SK-N-SH (cell line): ENCODE data around the gene HMGXB3. TPM values are rescaled to one million over a fixed set of nuclear protein-coding genes. Genes with fewer than 3 reads are reported as not detected.

Source experiments
- CTCF ChIA-PET: fragments of 300-600, 350-600 bp; formaldehyde crosslinking; extraction: SDS; loops from one replicate; lab custom pipeline; 2021; lab: Yijun Ruan, JAX
- POLR2A ChIA-PET: fragments of 350-600 bp; sonication (Branson Sonifier 250); formaldehyde crosslinking; extraction: SDS; loops from one replicate; lab custom pipeline; 2020; ENCODE audit warnings: antibody characterized with exemption, inconsistent platforms; lab: Yijun Ruan, JAX
- DNase-seq: peaks from one replicate; pipeline ENCODE4 v3.0.0; 2012
- H2AFZ ChIP-seq: fragments of 200-600 bp; sonication (generic); 2 replicates; pipeline ENCODE4 v1.8.1; 2016; ENCODE audit warnings: antibody characterized with exemption, mild to moderate bottlenecking, low read depth
- H3F3A ChIP-seq: fragments of 200-600 bp; sonication (generic); replicated peaks from 2 replicates; pipeline ENCODE3; 2016; ENCODE audit warnings: antibody characterized with exemption, mild to moderate bottlenecking; ENCODE audit not compliant: insufficient read depth
- H3K27ac ChIP-seq, 2 experiments: fragments of 200-500 bp in 1 of 2; fragments of 200-600 bp in 1 of 2; sonication (Bioruptor generic) in 1 of 2; sonication (generic), shearing (Covaris generic) in 1 of 2; 2 replicates each; pipeline versions ENCODE4 v1.5.1 to v1.6.1; 2014 to 2016; ENCODE audit warnings: low read depth in 2 of 2, inconsistent platforms in 1 of 2, low read length in 1 of 2, mild to moderate bottlenecking in 1 of 2, mixed read lengths in 1 of 2
- H3K27me3 ChIP-seq: fragments of 200-600 bp; sonication (generic), shearing (Covaris generic); 2 replicates; pipeline ENCODE4 v1.6.1; 2016; ENCODE audit warnings: mixed run types; ENCODE audit not compliant: insufficient read depth
- H3K36me3 ChIP-seq, 2 experiments: fragments of 200-500 bp in 1 of 2; fragments of 200-600 bp in 1 of 2; sonication (Bioruptor generic) in 1 of 2; sonication (generic) in 1 of 2; replicated peaks in 1 of 2; 2 replicates each; pipeline versions ENCODE3 to v1.5.1; 2014 to 2016; ENCODE audit warnings: low read length in 1 of 2, mild to moderate bottlenecking in 1 of 2; ENCODE audit not compliant: insufficient read depth in 2 of 2, control insufficient read depth in 1 of 2
- H3K4me1 ChIP-seq, 2 experiments: fragments of 200-500 bp in 1 of 2; fragments of 200-600 bp in 1 of 2; sonication (Bioruptor generic) in 1 of 2; sonication (generic), shearing (Covaris generic) in 1 of 2; 2 replicates each; pipeline versions ENCODE4 v1.5.1 to v1.6.1; 2014 to 2016; ENCODE audit warnings: low read depth in 1 of 2, low read length in 1 of 2, mixed run types in 1 of 2; ENCODE audit not compliant: insufficient read depth in 2 of 2, control insufficient read depth in 1 of 2
- H3K4me2 ChIP-seq: fragments of 200-600 bp; sonication (generic), shearing (Covaris generic); 2 replicates; pipeline ENCODE4 v1.6.1; 2017; ENCODE audit warnings: mixed run types
- H3K4me3 ChIP-seq, 2 experiments: fragments of 200-500 bp in 1 of 2; fragments of 200-600 bp in 1 of 2; sonication (Bioruptor generic) in 1 of 2; sonication (generic), shearing (Covaris generic) in 1 of 2; 2 replicates each; pipeline versions ENCODE4 v1.5.1 to v1.8.1; 2014 to 2016; ENCODE audit warnings: low read depth in 2 of 2, inconsistent platforms in 1 of 2, low read length in 1 of 2, mild to moderate bottlenecking in 1 of 2, mixed read lengths in 1 of 2, moderate library complexity in 1 of 2
- H3K79me2 ChIP-seq: fragments of 200-600 bp; sonication (generic); 2 replicates; pipeline ENCODE4 v1.8.1; 2017; ENCODE audit warnings: mild to moderate bottlenecking; ENCODE audit not compliant: insufficient read depth
- H3K9ac ChIP-seq: fragments of 200-600 bp; sonication (generic); 2 replicates; pipeline ENCODE4 v1.6.1; 2017; ENCODE audit warnings: mixed run types
- H3K9me2 ChIP-seq: fragments of 200-600 bp; sonication (generic); 2 replicates; pipeline ENCODE4 v1.6.1; 2017; ENCODE audit warnings: mixed run types
- H3K9me3 ChIP-seq: fragments of 200-600 bp; sonication (generic); 2 replicates; pipeline ENCODE4 v1.6.1; 2017; ENCODE audit warnings: mixed run types, mild to moderate bottlenecking, moderate library complexity
- H4K20me1 ChIP-seq: fragments of 200-600 bp; sonication (generic); 2 replicates; pipeline ENCODE4 v1.6.1; 2017; ENCODE audit warnings: mild to moderate bottlenecking, mixed run types; ENCODE audit not compliant: insufficient read depth
- CHD2 ChIP-seq: fragments of 150-350 bp; IDR thresholded peaks from 2 replicates; pipeline ENCODE4 v1.6.1; 2018; ENCODE audit warnings: low read length; ENCODE audit not compliant: partially characterized antibody
- CTCF ChIP-seq: fragments of 200-600 bp; sonication (generic); IDR thresholded peaks from 2 replicates; pipeline ENCODE4 v1.6.1; 2017; ENCODE audit warnings: antibody characterized with exemption, mild to moderate bottlenecking, moderate library complexity
- EP300 ChIP-seq, 2 experiments: IDR thresholded peaks; 2 replicates each; pipeline versions ENCODE4 v1.4.0 to v1.6.1; 2012; ENCODE audit warnings: borderline replicate concordance in 1 of 2, low read depth in 1 of 2, low read length in 1 of 2
- EZH2phosphoT487 ChIP-seq: fragments of 200-600 bp; sonication (generic); IDR thresholded peaks from 2 replicates; pipeline ENCODE4 v1.6.1; 2017; ENCODE audit warnings: low read depth, mixed run types, mild to moderate bottlenecking, antibody characterized with exemption, moderate library complexity, borderline replicate concordance
- MAX ChIP-seq: IDR thresholded peaks from 2 replicates; pipeline ENCODE4 v1.4.0; 2012; ENCODE audit warnings: low read depth
- MXI1 ChIP-seq: IDR thresholded peaks from 2 replicates; pipeline ENCODE4 v1.6.1; 2012; ENCODE audit warnings: mild to moderate bottlenecking, low read depth, low read length, improper control_type of control experiment
- NFIC ChIP-seq: IDR thresholded peaks from 2 replicates; pipeline ENCODE4 v1.4.0; 2012; ENCODE audit warnings: borderline replicate concordance
- RFX5 ChIP-seq: IDR thresholded peaks from 2 replicates; pipeline ENCODE4 v1.6.1; 2012; ENCODE audit warnings: mild to moderate bottlenecking, improper control_type of control experiment, low read length
- SIN3A ChIP-seq: IDR thresholded peaks from 2 replicates; pipeline ENCODE4 v1.6.1; 2012; ENCODE audit warnings: low read depth, mild to moderate bottlenecking, low read length, moderate library complexity, borderline replicate concordance
- SMC3 ChIP-seq: IDR thresholded peaks from 2 replicates; pipeline ENCODE4 v1.6.1; 2012; ENCODE audit warnings: low read depth, low read length, improper control_type of control experiment
- TEAD4 ChIP-seq: IDR thresholded peaks from 2 replicates; pipeline ENCODE4 v1.4.0; 2012; ENCODE audit warnings: mild to moderate bottlenecking, borderline replicate concordance; ENCODE audit not compliant: insufficient read depth
- YY1 ChIP-seq: IDR thresholded peaks from 2 replicates; pipeline ENCODE4 v1.4.0; 2012; ENCODE audit warnings: low read depth, mild to moderate bottlenecking
- WGBS: methylation state at CpG from one replicate; pipeline ENCODE4 v1.1.6; 2017; ENCODE audit warnings: low lambda C conversion rate; 5-methylcytosine and 5-hydroxymethylcytosine counted together
- polyA plus RNA-seq, 3 experiments: library from polyadenylated mRNA; depleted of rRNA; stranded (reverse); fragments of >200 nt; gene quantifications; 2 replicates each; pipeline ENCODE4 v1.2.3, GENCODE V29; 2012

The HMGXB3 gene
- polyA plus RNA-seq, 1 of the 3 experiments (the other 2 are of a cell fraction): 28.8 TPM

- Histone ChIP-seq H2AFZ (no peak overlapping the region), H3K9me3 (no peaks in the 10 kb centered on the region), H3K27ac (peak overlapping the region in 1 of 2 experiments; percentile 94; a peak in 2 of 4 replicates), H3K4me3 (no peak overlapping the region), H3K27me3 (no peaks in the 10 kb centered on the region), H3F3A (peaks cover 32% of the 10 kb centered on the region), H3K36me3 (peaks cover 67 to 76% of the 10 kb centered on the region in 2 experiments), H3K9ac (no peak overlapping the region), H3K4me2 (no peak overlapping the region), H3K4me1 (peaks cover 6 to 22% of the 10 kb centered on the region in 2 experiments), H3K79me2 (peaks cover 15% of the 10 kb centered on the region; the same call in 1 of the 2 replicates), H3K9me2 (no peaks in the 10 kb centered on the region), H4K20me1 (no peaks in the 10 kb centered on the region)
- CTCF ChIA-PET: interaction anchor here (0.6 to 1.9 kb wide), 5 partner anchors 9 to 211 kb away, joined by 3 to 6 read pairs (median 3); partner anchors contain the start of gene SLC6A7
- WGBS: 93% methylated on average over 6 of the region's 6 CpGs
- POLR2A ChIA-PET: interaction anchor here (0.6 kb wide), 1 partner anchor 21 kb away, joined by 3 read pairs; no protein-coding TSS in a partner anchor
- TF ChIP-seq TEAD4 (no peak), CTCF (peak; percentile 26; the same call in 1 of the 2 replicates), MXI1 (no peak)
- no peak for DNase-seq
Measured at GRCh38 chr5:150045549-150045948, 45.0 kb downstream of the HMGXB3 start.

DNA sequence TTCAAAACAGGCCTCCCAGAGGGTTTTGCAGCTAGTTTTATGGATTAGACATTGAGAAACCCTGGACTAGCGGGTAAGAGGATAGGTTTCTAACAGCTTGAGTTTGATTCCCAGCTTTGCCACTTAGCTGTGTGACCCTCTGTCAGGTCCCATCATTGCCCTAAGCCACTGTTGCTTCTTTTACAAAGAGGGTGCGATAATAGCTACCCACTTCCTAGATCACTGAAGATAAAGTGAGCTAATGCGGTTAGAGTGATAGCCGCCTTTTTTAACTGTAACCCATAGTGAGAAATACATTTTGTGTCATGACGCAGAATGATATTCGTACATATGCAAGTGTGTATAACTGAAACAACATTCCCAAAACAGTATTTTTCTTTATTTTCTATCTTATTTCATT is 45.5 kb downstream of the HMGXB3 start:
- Histone ChIP-seq H3K9me3 (no peaks in the 10 kb centered on the region), H3K36me3 (peaks cover 66 to 76% of the 10 kb centered on the region in 2 experiments), H3K4me1 (peaks cover 6 to 22% of the 10 kb centered on the region in 2 experiments), H3K27ac (no peak overlapping the region), H4K20me1 (no peaks in the 10 kb centered on the region), H3K4me3 (no peak overlapping the region), H3K4me2 (no peak overlapping the region), H3F3A (peaks cover 32% of the 10 kb centered on the region), H3K27me3 (no peaks in the 10 kb centered on the region), H3K9ac (no peak overlapping the region), H3K9me2 (no peaks in the 10 kb centered on the region), H3K79me2 (peaks cover 15% of the 10 kb centered on the region; the same call in 1 of the 2 replicates), H2AFZ (no peak overlapping the region)
- ChIA-PET CTCF (interaction anchor here (1.0 to 1.9 kb wide), 3 partner anchors 129 to 212 kb away, joined by 3 to 6 read pairs (median 5); no protein-coding TSS in a partner anchor), POLR2A (interaction anchor here (0.6 kb wide), 1 partner anchor 20 kb away, joined by 3 read pairs; no protein-coding TSS in a partner anchor)
- TF ChIP-seq RFX5: no peak
- no peak for TF ChIP-seq EZH2phosphoT487
- TF ChIP-seq MXI1: no peak
- no peak for TF ChIP-seq SMC3
- no peak for TF ChIP-seq NFIC
- TF ChIP-seq MAX: no peak
- TF ChIP-seq EP300 (IDR thresholded peaks at IDR 0.05; ENCODE audit: borderline replicate concordance in 1 of 2, low read depth in 1 of 2, low read length in 1 of 2): no peak
- no peak for TF ChIP-seq TEAD4
- TF ChIP-seq SIN3A: no peak
- no peak for TF ChIP-seq YY1
- TF ChIP-seq CHD2: no peak
- DNase-seq: no peak
- 78% methylated on average over 6 of the region's 6 CpGs for WGBS
